CD4-positive, alpha-beta T cell treated with Interleukin-4 for 4 hours (primary cell): Measurements from ENCODE around the gene CTNND2.
"Not testable (repeated sequence)": the region's sequence is repeated elsewhere in the genome, so short reads cannot be mapped to it uniquely, and the experiment has no call there.

Source experiments
- DNase-seq: peaks from one replicate; pipeline ENCODE4 v3.0.0-alpha.2; 2020

Gene CTNND2

GRCh38 chr5:11869203-11869602, 35.0 kb downstream of the CTNND2 start:
- no peak for DNase-seq

GRCh38 chr5:11863911-11864310, 40.3 kb downstream of the CTNND2 start:
- DNase-seq: no peak

GRCh38 chr5:11857391-11857790, 46.9 kb downstream of the CTNND2 start:
- DNase-seq: no peak

- DNase-seq: no peak
These were observed 49.3 kb downstream of the CTNND2 start for GRCh38 chr5:11854936-11855335.

GRCh38 chr5:11853796-11854195, 50.5 kb downstream of the CTNND2 start:
- DNase-seq: no peak

GRCh38 chr5:11853140-11853539, 51.1 kb downstream of the CTNND2 start:
- DNase-seq: no peak

GRCh38 chr5:11852717-11853087, 51.5 kb downstream of the CTNND2 start:
- DNase-seq: no peak

- DNase-seq: no peak
These were observed 52.1 kb downstream of the CTNND2 start for GRCh38 chr5:11851965-11852716.

GRCh38 chr5:11851416-11851815, 52.8 kb downstream of the CTNND2 start:
- DNase-seq: no peak

GRCh38 chr5:11828566-11828965, 75.7 kb downstream of the CTNND2 start:
- not testable (repeated sequence) for DNase-seq

GRCh38 chr5:11822598-11822997, 81.6 kb downstream of the CTNND2 start:
- DNase-seq: no peak

- no peak for DNase-seq
These were observed 88.3 kb downstream of the CTNND2 start for GRCh38 chr5:11815916-11816315.

- no peak for DNase-seq
These were observed 88.8 kb downstream of the CTNND2 start for GRCh38 chr5:11815481-11815880.

GRCh38 chr5:11814373-11814772, 89.9 kb downstream of the CTNND2 start:
- DNase-seq: no peak

- DNase-seq: no peak
These were observed 94.8 kb downstream of the CTNND2 start for GRCh38 chr5:11809407-11809806.

- no peak for DNase-seq
These were observed 100.8 kb downstream of the CTNND2 start for GRCh38 chr5:11803436-11803835.

GRCh38 chr5:11801061-11801460, 103.2 kb downstream of the CTNND2 start:
- DNase-seq: no peak

- no peak for DNase-seq
These were observed 107.1 kb downstream of the CTNND2 start for GRCh38 chr5:11797132-11797531.

GRCh38 chr5:11793396-11793795, 110.8 kb downstream of the CTNND2 start:
- DNase-seq: no peak

GRCh38 chr5:11792621-11793020, 111.6 kb downstream of the CTNND2 start:
- no peak for DNase-seq

GRCh38 chr5:11791792-11792191, 112.5 kb downstream of the CTNND2 start:
- DNase-seq: no peak

- DNase-seq: no peak
These were observed 114.0 kb downstream of the CTNND2 start for GRCh38 chr5:11790201-11790600.

GRCh38 chr5:11785771-11786352, 118.4 kb downstream of the CTNND2 start:
- DNase-seq: no peak

- no peak for DNase-seq
These were observed 123.5 kb downstream of the CTNND2 start for GRCh38 chr5:11780641-11781345.
